COLO668 (cell line): ENCODE results near the gene ATP5PD.
A peak's percentile ranks its signal among the peaks of the same experiment; 100 is the strongest.
"Not testable (repeated sequence)": the region's sequence is repeated elsewhere in the genome, so short reads cannot be mapped to it uniquely, and the experiment has no call there.

Experiments used
- DNase-seq: peaks from one replicate; lab custom pipeline; 2025; ENCODE audit not compliant: unreplicated experiment; lab: John Stamatoyannopoulos, UW

ATP5PD gene

DNA sequence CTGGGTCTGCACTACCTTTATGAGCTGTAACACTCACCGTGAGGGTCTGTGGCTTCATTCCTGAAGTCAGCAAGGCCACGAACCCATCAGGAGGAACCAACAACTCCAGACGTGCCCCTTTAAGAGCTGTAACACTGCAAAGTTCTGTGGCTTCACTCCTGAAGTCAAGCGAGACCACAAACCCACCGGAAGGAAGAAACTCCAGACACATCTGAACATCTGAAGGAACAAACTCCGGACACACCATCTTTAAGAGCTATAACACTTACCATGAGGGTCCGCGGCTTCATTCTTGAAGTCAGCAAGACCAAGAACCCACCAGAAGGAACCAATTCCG is 21.4 kb downstream of the ATP5PD start:
- DNase-seq: not testable (repeated sequence)

DNA sequence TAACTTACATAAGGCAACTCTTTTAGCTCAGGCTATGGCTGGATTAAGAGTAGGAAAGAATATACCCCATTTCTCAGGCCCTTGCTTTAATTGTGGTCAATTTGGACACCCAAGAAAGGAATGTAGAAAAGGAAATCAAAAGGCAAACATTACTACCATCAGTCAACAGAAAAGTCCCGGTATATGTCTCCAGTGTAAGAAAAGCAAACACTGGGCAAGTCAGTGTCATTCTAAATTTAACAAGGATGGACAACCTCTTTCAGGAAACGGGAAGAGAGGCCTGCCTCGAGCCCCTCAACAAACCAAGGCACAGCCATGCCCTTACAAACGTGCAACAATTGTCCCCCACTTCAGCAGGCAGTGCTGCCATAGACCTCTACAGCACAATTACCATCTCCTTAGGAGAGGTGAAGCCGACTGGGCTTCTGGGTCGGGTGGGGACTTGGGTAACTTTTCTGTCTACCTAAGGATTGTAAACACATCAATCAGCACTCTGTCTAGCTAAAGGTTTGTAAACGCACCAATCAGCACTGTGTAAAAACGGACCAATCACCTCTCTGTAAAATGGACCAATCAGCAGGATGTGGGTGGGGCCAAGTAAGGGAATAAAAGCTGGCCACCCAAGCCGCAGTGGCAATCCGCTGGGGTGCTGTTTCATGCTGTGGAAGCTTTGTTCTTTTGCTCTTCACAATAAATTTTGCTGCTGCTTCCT is 21.9 kb downstream of the ATP5PD start:
- no peak for DNase-seq

DNA sequence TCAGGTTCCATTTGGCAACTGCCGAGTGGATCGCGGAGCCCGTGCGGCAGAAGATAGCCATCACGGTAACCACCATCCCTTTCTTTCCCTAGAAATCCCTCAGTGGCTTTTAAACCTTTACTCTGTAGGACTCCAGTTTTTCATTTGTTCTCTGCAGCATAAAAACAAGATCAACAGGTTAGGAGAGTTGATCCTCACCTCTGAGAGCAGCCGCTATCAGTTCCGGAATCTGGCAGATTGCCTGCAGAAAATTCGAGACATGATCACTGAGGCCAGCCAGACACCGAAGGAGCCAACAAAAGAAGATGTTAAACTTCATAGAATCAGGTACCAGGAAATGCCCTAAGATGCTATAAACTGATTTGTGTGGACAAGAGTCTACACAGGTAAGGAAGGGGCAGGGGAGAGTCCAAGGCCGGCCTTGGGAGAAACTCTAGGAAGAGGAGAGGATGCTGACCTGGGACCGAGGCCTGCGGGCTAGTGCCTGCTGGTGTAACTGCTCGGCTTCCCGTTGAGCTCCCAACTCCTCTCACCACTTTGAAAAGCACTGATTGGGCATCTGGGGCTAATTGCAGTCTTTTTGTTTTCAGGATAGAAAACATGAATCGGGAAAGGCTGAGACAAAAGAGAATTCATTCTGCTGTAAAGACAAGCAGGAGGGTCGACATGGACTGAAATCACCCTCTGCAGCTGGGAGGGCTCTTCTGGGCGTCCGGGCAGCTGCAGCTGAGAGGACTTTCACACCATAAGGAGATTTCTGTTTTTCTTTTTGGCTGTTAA is 26.2 kb downstream of the ATP5PD start:
- DNase-seq: no peak

DNA sequence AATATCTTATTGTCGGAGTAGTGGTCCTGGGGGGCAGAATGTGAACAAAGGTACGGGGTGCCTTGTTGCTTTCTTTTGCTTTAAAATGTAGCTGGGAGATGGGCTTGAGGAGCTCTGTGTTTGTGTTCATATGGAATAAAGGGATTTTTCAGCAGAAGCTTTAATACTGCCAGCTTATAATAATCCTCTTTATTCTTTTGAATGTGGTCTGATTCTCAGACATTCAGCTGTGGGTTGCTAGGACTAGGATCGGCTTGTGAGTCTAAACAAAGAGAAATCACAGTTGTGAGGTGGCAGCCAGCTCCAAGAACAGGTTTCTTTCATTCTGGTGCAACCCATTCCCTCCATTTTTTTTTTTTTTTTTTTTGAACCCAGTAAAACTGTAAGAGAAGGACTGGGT is 27.1 kb downstream of the ATP5PD start:
- no peak for DNase-seq

DNA sequence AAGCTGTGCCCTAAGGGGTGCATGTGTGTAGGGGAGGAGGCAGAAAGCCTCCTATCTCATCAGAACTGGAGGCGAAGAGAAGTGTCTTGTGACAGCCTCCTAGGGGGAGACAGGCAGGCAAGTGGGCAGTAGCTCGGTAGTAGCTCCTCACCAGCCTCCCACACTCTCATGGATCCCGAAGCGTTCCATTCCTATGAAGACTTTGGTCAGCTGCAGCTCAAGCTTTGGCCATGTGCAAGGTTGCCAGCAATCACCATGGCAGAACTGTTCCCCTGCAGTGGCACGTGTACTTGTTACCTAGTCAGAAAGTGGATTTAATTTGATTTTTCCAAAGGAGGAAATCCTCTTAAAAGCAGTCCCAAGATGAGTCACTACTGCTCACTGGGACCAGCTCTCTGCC is 27.6 kb downstream of the ATP5PD start:
- no peak for DNase-seq

DNA sequence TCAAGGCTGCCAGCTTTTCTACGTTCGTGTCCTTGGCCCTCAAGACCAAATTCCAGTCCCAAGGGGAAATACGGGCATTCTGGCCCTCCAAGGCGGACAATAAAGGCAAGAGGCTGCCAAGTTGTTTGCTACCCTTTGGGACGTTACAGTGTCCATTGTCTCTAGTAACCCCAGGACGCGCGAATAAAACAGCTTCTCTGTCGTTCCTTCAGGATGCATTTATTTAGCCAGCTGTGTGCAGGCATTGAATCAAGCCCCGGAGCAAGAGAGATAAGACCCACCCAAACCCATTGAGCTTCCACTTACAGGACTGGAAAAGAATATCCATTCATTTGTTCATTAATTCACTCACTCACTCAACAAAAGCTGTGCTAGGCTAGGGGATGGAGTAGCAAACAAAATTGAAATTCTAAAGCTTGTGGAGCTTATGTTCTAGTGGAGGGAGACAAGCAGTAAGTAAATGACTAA is 33.6 kb downstream of the ATP5PD start:
- no peak for DNase-seq

DNA sequence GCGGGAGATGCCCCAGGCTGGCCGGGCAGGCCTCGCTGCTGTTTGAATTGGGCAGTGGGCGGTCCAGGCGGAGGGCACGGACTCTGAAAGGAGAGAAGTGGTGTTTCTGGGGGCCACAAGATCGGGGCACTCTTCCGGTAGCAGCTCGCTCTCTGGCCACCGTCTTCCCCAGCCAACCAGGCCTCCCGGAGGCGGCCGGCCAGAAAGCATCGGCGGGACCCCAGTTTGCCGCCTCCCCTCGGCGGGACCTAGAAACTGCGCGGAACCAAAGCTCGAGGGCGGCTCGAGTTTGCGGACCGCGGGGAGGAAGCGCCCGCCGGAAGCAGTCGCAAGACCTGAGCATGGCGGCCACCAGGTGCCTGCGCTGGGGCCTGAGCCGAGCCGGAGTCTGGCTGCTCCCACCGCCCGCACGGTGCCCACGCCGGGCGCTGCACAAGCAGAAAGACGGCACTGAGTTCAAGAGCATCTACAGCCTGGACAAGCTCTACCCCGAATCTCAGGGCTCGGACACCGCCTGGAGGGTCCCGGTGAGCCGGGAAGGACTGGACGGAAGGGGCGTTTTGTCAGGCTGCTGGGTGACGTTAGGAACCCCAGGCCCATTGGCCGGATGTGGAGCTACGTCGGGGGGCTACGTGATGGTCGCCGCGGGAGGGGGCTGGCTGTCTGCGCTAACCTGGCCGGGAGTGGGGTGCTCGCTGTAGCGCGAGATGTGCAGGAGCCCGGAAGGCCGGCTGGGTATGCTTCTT is 34.2 kb downstream of the ATP5PD start, which contains the start of gene MRPL58:
Gene MRPL58 (plus strand): TSS at position 325 of the 746 bp plus-strand sequence. CDS start 17 bp downstream, at position 342.
- peak; percentile 88 for DNase-seq

DNA sequence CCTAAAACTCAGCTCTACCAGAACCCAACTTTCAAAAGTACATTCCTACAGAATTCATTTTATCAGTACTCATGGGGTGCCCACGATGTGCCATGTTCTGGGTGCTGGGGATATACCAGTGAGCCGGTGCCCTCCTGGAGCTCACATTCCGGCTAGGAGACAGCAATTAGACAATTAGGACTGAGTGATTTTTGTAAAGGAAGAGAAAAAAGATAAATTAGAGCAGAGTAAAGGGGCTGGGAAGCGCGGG is 34.7 kb downstream of the ATP5PD start:
- DNase-seq: no peak

DNA sequence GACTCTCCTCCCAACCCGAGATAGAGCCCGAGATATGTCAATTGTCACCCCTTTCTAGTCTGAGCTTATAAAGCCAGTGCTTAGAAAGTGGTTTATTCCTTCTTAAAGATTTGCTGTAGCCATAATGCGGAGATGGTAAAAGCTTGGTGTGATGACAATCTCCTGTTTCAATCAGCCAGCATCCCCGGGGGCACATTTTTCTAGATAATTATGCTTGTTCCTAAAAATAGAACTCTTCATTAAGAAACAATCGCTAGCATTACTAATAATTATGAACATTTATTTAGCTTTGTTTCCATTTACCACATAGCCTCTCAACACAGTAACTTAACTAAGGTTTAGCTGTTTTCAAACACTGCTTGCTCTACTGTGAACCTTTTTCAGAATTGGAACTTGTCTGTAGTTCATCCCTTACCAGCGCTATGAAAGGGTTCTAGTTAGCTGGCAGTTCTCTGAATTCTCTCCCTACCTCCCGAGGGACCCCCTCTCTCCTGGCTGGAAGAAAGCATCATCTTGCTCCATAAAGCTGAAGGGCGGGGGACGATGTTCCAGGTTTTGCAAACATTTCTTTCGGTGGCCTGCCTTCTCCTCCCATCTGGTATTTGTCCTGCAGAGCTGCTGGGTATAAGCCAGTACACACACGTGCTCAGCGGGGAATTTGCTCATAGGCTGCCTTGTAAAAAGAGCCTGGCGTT is 35.2 kb downstream of the ATP5PD start:
- peak; percentile 32 for DNase-seq

DNA sequence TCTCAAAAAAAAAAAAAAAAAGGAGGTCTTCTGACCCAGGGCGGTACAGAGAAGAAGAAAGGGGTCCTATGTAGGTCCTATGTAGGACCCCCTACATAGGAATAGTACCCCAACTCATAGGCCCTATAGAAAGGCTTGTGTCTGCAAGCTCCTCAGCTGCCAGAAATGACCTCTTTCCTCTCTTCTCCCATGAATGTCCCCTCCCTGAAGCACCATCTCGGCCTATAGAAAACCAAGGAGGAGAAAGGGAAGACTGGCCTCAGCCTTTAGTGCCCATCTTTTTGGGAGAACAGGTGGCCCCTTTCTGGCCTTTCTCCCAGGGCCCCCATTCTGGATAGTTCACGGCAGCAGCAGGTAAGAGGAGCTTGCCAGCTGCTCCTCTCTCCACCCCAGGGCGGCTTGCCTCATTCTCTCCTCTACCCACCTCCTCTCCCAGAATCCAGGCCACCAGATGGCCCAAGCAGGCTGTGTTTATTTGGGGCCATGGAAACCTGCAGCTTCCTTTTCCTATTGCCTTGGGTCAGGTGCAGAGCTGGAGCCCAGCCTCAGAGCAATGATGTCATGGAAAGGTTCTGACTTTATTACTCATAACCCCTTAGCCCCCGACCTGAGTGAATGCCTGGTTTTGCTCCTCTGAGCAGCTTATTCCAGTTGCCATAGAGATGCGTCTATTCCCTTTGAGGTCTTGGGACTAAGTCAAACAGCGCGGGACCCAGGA is 35.9 kb downstream of the ATP5PD start:
- peak; percentile 85 for DNase-seq

DNA sequence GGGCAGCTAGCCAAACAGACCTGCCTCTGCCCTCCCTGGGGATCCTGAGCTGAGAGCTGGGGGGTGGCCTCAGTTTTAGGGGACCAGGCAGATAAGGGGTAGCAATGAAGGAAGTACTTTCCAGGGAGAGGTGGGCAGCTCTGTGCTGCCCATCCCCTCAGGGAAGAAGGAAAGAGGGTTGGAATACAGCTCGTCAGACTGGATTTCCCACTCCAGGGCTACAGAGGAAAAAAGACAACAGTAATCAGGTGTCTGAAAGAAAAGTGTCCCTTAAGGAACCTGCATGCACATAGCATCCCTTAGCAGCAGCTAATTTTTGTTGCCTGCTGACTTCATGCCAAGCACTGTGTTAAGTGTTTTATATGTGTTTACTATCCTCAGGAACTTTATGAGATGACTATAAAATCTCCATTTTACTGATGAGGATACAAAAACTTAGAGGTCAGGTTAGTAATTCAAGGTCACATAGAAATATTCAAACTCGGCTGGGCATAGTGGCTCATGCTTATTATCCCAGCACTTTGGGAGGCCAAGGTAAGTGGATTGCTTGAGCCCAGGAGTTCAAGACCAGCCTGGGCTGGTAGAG is 37.5 kb downstream of the ATP5PD start:
- DNase-seq: no peak

DNA sequence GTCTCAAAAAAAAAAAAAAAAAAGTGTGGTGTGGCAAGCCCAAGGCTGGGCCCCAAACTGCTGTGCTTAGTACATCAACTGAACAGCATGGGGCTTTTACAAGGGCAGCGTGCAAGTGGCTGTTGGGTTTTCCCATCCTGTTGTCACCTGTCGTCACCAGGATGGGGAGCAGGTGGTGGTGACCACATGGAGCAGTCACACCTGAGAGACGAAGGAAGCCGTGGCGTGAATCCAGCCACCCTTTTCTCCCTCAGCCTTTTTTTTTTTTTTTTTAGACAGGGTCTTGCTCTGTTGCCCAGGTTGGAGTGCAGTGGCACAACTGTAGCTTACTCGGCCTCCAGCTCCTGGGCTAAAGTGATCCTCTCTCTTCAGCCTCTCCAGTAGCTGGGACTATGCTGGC is 38.4 kb downstream of the ATP5PD start:
- DNase-seq: peak; percentile 66

DNA sequence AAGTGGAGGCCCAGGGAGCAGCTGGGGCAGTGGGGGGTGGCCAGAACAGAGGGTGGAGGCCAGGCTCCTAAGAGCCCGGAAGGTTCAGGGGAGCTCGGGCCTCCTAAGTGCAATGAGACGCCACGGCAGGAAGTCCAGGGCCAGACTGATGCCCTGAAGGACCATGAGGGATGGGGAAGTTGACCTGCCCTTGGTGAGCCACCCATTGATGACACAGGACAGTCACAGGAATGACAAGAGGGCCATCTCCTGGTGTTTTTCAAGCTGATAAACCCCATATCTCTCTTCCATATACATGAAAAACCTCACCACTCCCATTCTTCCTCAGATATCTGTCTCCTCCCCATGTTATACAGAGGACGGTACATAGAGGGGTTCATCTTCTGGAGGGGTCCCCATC is 40.1 kb downstream of the ATP5PD start:
- no peak for DNase-seq

DNA sequence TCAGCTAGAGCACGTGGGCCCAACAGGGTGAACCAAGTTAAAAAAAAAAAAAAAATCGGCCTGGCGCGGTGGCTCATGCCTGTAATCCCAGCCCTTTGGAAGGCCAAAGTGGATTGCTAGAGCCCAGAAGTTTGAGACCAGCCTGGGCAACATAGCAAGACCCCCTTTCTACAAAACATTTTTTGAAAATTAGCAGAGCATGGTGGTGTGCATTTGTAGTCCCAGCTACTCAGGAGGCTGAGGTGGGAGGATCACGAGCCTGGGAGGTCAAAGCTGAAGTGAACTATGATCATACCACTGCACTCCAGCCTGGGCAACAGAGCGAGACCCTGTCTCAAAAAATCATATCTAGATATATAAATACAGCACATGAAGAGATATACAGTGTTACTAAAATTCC is 40.7 kb downstream of the ATP5PD start:
- DNase-seq: not testable (repeated sequence)

DNA sequence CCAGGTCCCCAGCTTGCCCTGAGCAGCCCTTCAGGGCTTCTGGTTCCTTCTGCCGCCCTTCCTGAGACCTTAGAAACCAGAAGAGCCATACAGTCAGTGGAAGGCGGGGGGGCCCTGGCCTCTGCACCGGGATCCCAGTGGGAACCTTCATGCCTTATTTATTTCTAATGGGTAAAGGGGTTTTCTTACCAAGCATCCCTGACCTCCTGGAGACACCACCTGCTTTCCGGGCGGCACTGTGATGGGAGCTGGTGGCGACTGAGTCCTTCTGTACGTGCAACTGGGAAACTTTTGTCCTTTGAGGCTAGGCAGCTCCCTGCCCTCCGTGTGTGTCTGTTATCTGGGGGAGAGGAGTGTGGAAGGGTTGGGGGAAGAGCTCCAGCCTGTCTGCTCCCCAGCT is 41.5 kb downstream of the ATP5PD start:
- DNase-seq: no peak

DNA sequence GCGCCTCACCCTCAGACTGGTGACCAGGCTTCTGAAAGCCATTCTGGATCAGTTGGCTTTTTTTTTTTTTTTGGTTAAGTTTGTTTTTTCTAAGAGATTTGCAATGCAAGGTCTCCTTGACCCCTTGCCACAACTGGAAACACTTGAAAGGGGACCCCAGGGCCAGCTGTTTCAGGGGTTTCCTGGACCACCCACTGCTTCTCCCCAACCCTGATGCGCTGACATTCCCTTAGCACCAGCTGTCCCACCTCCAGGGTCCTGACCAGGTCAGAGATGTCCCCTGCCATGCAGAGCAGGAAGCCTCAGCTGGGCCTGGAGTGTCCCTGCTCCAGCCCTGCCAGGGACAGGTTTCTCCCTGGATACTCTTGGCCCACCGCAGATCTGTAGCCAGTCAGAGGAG is 42.4 kb downstream of the ATP5PD start:
- DNase-seq: no peak

DNA sequence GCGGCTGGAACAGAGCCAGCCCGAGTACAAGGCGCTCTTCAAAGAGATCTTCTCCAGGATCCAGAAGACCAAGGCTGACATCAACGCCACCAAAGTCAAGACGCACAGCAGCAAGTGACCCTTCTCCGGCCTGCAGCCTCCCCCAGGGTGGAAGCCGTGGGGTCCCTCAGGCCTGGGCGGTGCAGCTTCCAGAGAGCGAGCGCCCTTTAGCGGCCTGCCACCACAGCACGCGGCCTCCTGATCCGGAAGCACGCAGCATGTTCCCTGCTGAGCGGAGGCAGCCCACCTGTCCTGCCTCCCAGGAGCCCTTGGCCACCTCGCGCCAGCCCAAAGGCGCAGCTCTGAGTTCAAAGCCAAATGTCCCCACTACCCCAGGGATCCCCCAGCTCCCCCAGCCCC is 42.8 kb downstream of the ATP5PD start:
- DNase-seq: no peak

DNA sequence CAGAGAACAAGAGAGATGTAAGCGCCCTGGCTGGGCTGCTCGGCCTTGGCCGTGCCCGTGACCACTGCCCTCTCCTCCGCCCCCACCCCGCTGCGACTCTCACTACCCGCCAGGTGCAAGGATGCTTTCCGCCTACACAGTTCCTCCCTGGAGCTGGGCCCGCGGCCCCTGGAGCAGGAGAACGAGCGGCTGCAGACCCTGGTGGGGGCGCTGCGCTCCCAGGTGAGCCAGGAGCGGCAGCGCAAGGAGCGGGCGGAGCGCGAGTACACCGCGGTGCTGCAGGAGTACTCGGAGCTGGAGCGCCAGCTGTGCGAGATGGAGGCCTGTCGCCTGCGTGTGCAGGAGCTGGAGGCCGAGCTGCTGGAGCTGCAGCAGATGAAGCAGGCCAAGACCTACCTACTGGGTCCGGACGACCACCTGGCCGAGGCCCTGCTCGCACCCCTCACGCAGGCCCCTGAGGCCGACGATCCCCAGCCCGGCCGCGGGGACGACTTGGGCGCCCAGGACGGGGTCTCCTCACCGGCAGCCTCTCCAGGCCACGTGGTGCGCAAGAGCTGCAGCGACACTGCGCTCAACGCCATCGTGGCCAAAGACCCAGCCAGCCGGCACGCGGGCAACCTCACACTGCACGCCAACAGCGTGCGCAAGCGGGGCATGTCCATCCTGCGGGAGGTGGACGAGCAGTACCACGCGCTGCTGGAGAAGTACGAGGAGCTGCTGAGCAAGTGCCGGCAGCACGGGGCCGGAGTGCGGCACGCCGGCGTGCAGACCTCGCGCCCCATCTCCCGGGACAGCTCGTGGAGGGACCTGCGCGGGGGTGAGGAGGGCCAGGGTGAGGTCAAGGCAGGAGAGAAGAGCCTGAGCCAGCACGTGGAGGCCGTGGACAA is 43.5 kb downstream of the ATP5PD start:
- no peak for DNase-seq
